ENCODE results near the gene CEP57L1. TPM values are rescaled to one million over a fixed set of nuclear protein-coding genes. Genes with fewer than 3 reads are reported as not detected.
"Not testable (repeated sequence)": the region's sequence is repeated elsewhere in the genome, so short reads cannot be mapped to it uniquely, and the experiment has no call there.

CEP57L1 gene
- total RNA-seq, 1 experiment from 2014 or later, result 26.4 TPM

GRCh38 chr6:109081516-109082187 is 13.7 kb upstream of the CEP57L1 start:
- DNase-seq, result no peak
- Histone ChIP-seq H2AFZ (ENCODE audit: low read length) (no peak overlapping the region), H3F3A (ENCODE audit: low read length, unreplicated experiment) (no peaks in the 10 kb centered on the region), H3K4me1 (ENCODE audit: insufficient read depth, low read length) (no peaks in the 10 kb centered on the region), H3K36me3 (ENCODE audit: low read depth, low read length) (no peaks in the 10 kb centered on the region), H3K4me3 (ENCODE audit: low read length) (no peak overlapping the region), H3K9ac (ENCODE audit: low read length) (no peak overlapping the region), H3K27me3 (ENCODE audit: low read length) (no peaks in the 10 kb centered on the region), H3K9me2 (replicated peaks; ENCODE audit: low read length) (no peaks in the 10 kb centered on the region), H3K4me2 (ENCODE audit: low read length) (no peak overlapping the region), H3K27ac (ENCODE audit: low read length) (no peak overlapping the region), H3K79me2 (ENCODE audit: low read length) (no peaks in the 10 kb centered on the region), H4K20me1 (ENCODE audit: low read length) (no peaks in the 10 kb centered on the region), H3K9me3 (ENCODE audit: low read length) (no peaks in the 10 kb centered on the region)
- BruUV-seq (replicated peaks), result no TSS peak
- ChIA-PET POLR2A (ENCODE audit: unreplicated experiment) (no interaction called here), CTCF (no interaction called here)
- TF ChIP-seq EZH2phosphoT487 (IDR thresholded peaks at IDR 0.05; ENCODE audit: borderline replicate concordance, low read length) (no peak), EZH2 (IDR thresholded peaks at IDR 0.05; ENCODE audit: low read length, unreplicated experiment) (no peak)
- TF ChIP-seq, protein P1, sequence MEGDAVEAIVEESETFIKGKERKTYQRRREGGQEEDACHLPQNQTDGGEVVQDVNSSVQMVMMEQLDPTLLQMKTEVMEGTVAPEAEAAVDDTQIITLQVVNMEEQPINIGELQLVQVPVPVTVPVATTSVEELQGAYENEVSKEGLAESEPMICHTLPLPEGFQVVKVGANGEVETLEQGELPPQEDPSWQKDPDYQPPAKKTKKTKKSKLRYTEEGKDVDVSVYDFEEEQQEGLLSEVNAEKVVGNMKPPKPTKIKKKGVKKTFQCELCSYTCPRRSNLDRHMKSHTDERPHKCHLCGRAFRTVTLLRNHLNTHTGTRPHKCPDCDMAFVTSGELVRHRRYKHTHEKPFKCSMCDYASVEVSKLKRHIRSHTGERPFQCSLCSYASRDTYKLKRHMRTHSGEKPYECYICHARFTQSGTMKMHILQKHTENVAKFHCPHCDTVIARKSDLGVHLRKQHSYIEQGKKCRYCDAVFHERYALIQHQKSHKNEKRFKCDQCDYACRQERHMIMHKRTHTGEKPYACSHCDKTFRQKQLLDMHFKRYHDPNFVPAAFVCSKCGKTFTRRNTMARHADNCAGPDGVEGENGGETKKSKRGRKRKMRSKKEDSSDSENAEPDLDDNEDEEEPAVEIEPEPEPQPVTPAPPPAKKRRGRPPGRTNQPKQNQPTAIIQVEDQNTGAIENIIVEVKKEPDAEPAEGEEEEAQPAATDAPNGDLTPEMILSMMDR (conservative IDR thresholded peaks at IDR 0.05; ENCODE audit: low read depth, low read length), result no peak
- ATAC-seq, result no peak
- intact Hi-C loops (cut with micrococcal nuclease), result no loop called here

DNA sequence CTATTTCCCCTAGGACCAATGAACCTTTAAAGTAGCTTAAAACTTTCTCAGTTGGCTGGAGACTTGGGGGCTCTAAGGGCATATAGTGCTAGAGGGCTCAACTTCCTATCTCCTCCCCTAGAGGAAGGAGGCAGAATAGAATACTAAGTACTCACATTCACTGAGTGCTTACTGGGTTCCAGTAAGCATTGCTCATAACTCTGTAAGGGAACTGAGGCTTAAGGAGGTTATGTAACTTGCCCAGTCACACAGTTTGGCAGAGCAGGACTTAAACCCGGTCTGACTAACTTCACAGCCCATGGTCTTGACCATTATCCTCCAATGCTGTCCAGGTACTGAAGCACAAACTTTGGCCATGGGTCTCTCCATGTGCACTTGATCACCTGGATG is 13.1 kb upstream of the CEP57L1 start:
- ChIA-PET POLR2A (ENCODE audit: unreplicated experiment) (no interaction called here), CTCF (no interaction called here)
- Histone ChIP-seq H3K9ac (ENCODE audit: low read length) (no peak overlapping the region), H4K20me1 (ENCODE audit: low read length) (no peaks in the 10 kb centered on the region), H3K4me3 (ENCODE audit: low read length) (no peak overlapping the region), H3K27me3 (ENCODE audit: low read length) (no peaks in the 10 kb centered on the region), H3K79me2 (ENCODE audit: low read length) (no peaks in the 10 kb centered on the region), H3K4me1 (ENCODE audit: insufficient read depth, low read length) (no peaks in the 10 kb centered on the region), H3K27ac (ENCODE audit: low read length) (no peak overlapping the region), H3F3A (ENCODE audit: low read length, unreplicated experiment) (no peaks in the 10 kb centered on the region), H3K9me3 (ENCODE audit: low read length) (no peaks in the 10 kb centered on the region), H3K4me2 (ENCODE audit: low read length) (no peak overlapping the region), H3K36me3 (ENCODE audit: low read depth, low read length) (no peaks in the 10 kb centered on the region), H2AFZ (ENCODE audit: low read length) (no peak overlapping the region), H3K9me2 (replicated peaks; ENCODE audit: low read length) (no peaks in the 10 kb centered on the region)
- no TSS peak for BruUV-seq (replicated peaks)
- intact Hi-C loops (cut with micrococcal nuclease), result no loop called here
- no peak for ATAC-seq
- DNase-seq, result no peak
- no peak for TF ChIP-seq EZH2phosphoT487 (IDR thresholded peaks at IDR 0.05; ENCODE audit: borderline replicate concordance, low read length)
- no peak for TF ChIP-seq EZH2 (IDR thresholded peaks at IDR 0.05; ENCODE audit: low read length, unreplicated experiment)
- TF ChIP-seq, protein P1 (conservative IDR thresholded peaks at IDR 0.05; ENCODE audit: low read depth, low read length), result no peak

GRCh38 chr6:109083657-109084056 is 11.7 kb upstream of the CEP57L1 start:
- Histone ChIP-seq H3K9ac (ENCODE audit: low read length) (no peak overlapping the region), H3K36me3 (ENCODE audit: low read depth, low read length) (no peaks in the 10 kb centered on the region), H4K20me1 (ENCODE audit: low read length) (no peaks in the 10 kb centered on the region), H3K27ac (ENCODE audit: low read length) (no peak overlapping the region), H3K9me2 (replicated peaks; ENCODE audit: low read length) (no peaks in the 10 kb centered on the region), H3K4me3 (ENCODE audit: low read length) (no peak overlapping the region), H3K27me3 (ENCODE audit: low read length) (no peaks in the 10 kb centered on the region), H3K4me2 (ENCODE audit: low read length) (no peak overlapping the region), H3K79me2 (ENCODE audit: low read length) (no peaks in the 10 kb centered on the region), H3K4me1 (ENCODE audit: insufficient read depth, low read length) (no peaks in the 10 kb centered on the region), H3F3A (ENCODE audit: low read length, unreplicated experiment) (no peaks in the 10 kb centered on the region), H2AFZ (ENCODE audit: low read length) (no peak overlapping the region), H3K9me3 (ENCODE audit: low read length) (no peaks in the 10 kb centered on the region)
- DNase-seq, result no peak
- ChIA-PET POLR2A (ENCODE audit: unreplicated experiment) (no interaction called here), CTCF (no interaction called here)
- intact Hi-C loops (cut with micrococcal nuclease), result no loop called here
- no peak for ATAC-seq
- no TSS peak for BruUV-seq (replicated peaks)
- TF ChIP-seq EZH2phosphoT487 (IDR thresholded peaks at IDR 0.05; ENCODE audit: borderline replicate concordance, low read length), result no peak
- no peak for TF ChIP-seq EZH2 (IDR thresholded peaks at IDR 0.05; ENCODE audit: low read length, unreplicated experiment)
- TF ChIP-seq, protein P1 (conservative IDR thresholded peaks at IDR 0.05; ENCODE audit: low read depth, low read length), result no peak

GRCh38 chr6:109084146-109084545 is 11.2 kb upstream of the CEP57L1 start:
- BruUV-seq (replicated peaks); H3K79me2 ChIP-seq (ENCODE audit: low read length); H3K4me1 ChIP-seq (ENCODE audit: insufficient read depth, low read length); H3K27ac ChIP-seq (ENCODE audit: low read length); H3F3A ChIP-seq (ENCODE audit: low read length, unreplicated experiment); DNase-seq; H3K9me3 ChIP-seq (ENCODE audit: low read length); H4K20me1 ChIP-seq (ENCODE audit: low read length); H3K27me3 ChIP-seq (ENCODE audit: low read length); H3K36me3 ChIP-seq (ENCODE audit: low read depth, low read length); H3K4me3 ChIP-seq (ENCODE audit: low read length); POLR2A ChIA-PET (ENCODE audit: unreplicated experiment); H3K9ac ChIP-seq (ENCODE audit: low read length); intact Hi-C loops (cut with micrococcal nuclease); H2AFZ ChIP-seq (ENCODE audit: low read length); ATAC-seq; CTCF ChIA-PET; H3K9me2 ChIP-seq (replicated peaks; ENCODE audit: low read length); H3K4me2 ChIP-seq (ENCODE audit: low read length): not testable (repeated sequence)
